ENCODE measurements around the gene PPP3CA.
"Not testable (repeated sequence)": the region's sequence is repeated elsewhere in the genome, so short reads cannot be mapped to it uniquely, and the experiment has no call there.

PPP3CA gene

DNA sequence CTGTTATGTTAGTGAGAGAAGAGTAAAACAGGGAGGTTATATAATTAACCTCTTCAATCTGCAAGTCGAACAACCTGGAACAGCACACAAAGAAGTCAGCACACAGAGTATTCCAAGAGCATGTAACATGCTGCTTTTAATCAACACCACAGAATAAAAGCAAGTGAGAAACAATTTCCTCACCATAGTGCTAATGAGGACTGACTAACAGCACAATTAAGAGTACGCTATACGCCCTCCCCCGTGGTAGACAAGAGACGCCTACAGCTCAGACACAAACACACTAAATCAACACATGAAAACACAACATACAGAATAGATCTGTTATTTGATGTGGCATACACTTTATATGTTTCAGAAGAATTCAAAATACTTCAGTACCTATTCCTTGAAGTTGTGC lies 103.0 kb downstream of the PPP3CA start:
- no peak for DNase-seq

DNA sequence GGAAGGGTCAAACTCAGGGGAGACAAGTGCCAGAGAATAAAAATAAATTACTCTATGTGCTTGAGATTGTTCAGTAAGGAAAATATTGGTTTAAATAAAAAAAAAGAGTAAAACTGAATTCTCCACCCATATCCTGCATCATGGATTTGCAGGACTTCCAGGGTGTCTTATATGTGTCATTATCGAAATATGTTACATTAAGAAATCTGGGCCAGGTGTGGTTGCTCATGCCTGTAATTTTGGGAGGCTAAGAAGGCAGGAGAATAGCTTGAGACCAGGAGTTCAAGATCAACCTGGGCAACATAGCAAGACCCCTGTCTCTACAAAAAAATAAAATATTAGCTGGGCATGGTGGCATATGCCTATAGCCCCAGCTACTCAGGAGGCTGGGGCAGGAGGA lies 104.9 kb downstream of the PPP3CA start:
- no peak for DNase-seq

DNA sequence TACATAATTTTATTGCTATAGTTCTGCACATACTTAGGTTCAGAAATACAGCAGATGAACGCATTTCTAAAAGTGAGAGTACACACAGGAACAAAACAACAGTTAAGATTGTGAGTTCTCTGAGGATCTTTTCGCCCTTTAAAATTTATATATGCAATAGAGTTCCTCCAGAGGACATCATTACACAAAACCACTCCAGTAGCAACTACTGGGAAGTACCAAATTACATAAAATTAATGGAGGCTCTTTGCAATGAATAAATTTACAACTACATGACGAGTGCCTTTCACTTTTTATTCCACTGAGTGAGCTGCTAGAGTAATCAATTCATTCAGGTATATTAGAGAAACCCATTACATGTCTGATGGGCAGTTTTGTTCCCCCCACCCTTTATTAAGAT lies 107.2 kb downstream of the PPP3CA start:
- no peak for DNase-seq

DNA sequence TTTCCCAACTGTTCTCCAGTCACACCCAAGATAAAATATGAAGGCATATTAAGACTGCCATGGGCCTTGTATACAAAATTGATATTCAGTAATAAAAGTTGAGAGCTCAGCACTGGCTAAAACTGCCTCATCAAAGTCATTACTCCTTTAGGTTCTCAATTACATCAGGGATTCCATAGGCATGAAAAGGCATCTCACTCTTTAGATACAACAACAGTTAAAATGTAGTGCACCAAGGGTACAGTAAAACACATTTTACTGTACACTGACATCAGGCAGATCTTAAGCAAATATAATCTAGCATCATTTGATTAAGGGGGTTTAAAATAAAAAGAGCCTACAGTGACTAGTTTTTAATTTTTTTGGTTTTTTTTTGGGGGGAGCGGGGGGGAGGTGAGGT lies 107.7 kb downstream of the PPP3CA start:
- DNase-seq, result no peak

DNA sequence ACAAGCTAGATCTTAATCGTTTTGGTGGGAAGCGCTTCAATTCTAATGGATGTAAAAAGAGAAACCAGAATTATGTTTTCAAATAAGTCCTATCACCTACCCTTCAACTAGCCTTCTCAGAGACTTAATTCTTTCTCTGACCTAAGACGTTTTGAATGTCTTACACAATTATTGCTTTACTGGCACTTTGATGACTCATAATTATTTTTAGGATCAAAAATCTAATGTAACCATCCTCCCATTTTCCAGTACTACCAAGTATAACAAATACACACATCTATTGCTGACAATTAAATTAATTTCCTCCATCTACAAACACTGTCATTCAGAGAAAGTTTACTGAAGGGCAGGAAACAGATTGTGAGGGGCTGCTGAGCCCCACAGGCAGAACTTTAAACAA lies 108.6 kb downstream of the PPP3CA start:
- no peak for DNase-seq

DNA sequence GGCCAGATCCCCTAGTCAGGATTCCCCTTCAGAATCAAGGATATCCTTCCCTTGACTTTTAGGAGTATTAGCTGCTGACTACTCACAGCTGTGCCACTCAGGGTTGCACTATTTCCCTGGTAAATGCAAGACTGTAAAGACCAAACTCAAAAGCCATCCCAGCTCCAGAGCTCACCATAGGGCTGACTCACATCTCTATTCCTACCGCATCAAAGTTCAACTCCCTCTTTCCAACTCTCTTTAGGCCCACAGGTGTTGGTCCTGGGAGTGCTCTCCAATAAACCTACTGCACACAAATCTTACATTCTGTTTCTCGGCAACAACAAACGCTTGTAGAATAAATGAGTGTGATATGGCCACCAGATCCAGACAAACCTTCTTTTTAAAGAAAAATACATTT lies 109.6 kb downstream of the PPP3CA start:
- DNase-seq, result no peak

DNA sequence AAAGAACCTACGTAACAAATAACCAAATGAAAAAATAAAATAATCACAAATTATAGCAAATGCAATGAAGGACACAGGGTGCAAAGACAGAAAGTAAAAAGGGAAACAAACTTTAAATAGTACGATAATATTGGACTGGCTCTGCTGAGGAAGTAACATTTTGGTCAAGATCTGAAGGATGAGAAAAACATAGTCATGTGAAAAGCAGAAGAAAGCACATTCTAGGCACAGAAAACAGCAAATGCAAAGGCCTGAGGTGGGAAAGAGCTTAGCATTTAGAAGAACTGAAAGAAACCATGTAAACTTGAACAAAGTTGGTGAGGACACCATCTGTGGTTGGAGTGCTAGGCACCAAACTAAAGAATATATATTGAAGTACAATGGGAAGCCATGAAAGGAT lies 111.2 kb downstream of the PPP3CA start:
- no peak for DNase-seq

DNA sequence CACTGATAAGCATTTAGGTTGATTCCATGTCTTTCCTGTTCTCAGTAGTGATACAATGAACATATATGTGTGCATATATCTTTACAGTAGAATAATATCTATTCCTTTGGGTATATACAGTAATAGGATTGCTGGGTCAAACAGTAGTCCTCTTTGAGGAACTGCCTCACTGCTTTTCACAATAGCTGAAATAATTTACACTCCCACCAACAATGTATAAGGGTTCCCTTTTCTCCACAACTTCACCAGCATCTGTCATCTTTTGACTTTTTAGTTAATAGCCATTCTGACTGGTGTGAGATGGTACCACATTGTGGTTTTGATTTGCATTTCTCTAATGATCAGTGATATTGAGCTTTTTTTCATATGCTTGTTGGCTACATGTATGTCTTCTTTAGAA lies 113.2 kb downstream of the PPP3CA start:
- DNase-seq, result not testable (repeated sequence)

DNA sequence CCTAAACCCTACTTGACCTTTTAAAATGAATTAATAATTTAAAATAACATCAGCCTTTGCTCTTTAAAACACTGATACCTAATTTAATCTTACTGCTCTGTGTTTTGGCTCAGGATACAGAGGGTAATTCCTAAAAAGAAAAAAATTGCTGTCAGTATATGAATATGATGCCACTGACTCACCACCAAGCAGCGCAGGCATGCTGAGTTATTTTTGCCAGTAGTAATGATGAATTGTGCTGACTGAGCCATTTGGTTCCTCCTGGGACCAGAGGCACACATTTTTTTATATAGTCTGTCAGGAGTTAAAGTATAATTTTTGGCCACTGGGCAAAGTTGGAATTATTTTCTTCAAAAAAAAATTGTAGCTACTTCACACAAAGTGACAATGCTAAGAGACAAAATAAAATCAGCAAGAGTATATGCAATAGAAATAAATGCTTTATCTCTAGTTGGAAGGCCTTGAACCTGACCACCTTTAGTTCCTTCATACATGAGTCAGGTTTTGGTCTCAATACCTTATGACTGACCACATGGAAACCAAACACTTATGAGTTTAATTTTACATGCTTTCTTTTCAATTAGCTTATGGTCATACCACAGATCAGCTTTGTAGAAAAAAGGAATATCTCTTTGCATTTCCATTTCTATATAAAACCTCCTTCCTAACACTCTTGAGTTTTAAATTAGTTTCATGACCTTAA lies 115.1 kb downstream of the PPP3CA start:
- DNase-seq, result no peak

DNA sequence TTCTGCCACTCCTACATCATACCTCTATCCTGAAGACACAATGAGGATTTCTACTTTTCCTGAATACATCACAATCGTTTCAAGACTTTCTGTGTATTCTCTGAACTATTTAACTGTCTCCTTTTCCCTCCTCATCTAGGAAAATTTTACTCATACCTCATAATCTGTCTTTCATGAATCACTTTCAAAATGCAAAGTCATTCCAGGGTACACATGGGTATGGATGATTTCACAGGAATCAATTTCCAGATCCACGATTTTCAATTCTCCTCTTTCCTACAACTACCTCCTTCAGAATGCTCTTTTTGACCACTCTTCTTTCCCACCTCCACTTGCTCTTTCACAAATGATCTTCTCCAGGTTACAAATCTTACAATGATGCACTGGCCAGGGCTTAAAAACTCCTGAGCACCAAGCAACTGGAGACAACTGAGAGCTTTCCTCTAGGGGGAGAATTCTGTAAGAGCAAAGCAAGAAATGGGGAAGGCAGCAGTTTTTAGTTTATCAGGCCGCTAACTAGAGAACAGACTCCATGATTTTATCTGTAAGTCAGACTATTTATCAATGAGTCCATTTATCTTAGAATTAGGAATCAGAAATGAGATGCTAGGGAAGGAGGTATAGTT lies 116.4 kb downstream of the PPP3CA start:
- no peak for DNase-seq

DNA sequence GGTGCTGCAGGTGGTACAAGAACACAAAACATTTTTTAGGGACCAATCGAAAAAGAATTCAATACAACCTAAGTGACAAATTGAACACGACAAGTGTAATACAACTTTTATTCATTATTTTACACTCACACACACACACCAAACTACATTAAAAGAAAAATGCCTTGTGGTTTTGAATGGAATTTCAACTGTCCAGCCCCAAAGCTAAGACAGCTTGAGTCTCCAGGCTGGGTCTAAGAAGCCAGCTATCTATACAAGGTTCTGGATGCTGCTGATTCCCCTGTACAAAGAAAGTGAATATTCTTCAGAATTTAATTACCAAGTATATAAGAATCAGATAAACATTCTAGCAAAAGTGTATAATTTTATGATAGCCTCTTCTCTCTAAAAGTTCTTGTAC lies 118.2 kb downstream of the PPP3CA start:
- DNase-seq, result no peak

DNA sequence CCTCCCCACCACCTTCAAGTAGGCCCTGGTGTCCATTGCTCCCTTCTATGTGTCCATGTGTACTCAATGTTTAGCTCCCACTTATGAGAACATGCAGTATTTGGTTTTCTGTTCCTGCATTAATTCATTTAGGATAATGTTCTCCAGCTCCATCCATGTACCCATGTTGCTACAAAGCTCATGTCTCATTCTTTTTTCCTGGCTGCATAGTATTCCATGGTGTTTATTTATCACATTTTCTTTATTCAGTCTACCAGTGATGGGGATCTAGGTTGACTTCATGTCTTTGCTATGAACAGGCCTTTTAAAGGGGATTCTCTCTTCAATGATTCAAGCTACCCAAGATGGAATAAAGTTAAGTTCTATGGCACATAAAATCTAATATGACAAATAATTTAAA lies 119.6 kb downstream of the PPP3CA start:
- no peak for DNase-seq

DNA sequence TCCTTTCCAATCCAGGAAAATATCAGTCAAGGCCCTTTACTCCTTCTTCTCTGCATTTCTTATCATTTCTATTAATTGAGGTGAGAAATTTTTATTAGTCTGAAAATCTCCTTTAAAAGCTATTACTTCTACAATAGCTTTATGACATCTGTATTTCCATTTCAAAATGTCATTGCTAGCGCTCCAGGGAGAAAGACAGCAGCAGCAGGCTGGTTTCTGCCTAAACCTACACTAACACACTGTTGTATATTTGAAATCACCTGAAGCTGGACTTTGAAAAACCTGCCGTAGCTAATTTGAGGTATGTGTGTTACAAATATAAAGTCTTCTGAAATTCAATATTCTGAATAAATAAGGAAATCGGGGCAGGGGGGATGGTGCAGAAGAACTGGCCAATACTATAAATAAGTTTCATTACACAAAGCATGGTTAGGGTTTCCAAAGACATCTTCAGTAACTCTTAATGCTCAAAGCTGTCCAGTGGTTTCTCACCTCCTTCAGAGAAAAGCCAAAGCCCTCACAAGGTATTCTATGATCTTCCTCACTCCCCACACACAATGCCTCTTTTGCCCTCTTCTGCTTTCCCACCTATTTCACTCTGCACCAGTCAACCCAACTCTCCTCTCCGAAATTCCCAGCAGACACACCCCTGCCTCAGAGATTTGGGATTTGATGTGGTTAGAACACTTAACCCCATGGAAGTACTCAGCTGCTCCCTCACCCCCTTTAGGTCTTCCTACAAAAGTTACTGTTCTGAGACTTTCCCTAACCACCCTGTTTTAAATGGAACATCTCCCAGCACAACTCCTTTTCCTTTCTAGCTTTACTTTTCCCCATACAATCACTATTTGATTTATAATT lies 122.7 kb downstream of the PPP3CA start:
- no peak for DNase-seq

DNA sequence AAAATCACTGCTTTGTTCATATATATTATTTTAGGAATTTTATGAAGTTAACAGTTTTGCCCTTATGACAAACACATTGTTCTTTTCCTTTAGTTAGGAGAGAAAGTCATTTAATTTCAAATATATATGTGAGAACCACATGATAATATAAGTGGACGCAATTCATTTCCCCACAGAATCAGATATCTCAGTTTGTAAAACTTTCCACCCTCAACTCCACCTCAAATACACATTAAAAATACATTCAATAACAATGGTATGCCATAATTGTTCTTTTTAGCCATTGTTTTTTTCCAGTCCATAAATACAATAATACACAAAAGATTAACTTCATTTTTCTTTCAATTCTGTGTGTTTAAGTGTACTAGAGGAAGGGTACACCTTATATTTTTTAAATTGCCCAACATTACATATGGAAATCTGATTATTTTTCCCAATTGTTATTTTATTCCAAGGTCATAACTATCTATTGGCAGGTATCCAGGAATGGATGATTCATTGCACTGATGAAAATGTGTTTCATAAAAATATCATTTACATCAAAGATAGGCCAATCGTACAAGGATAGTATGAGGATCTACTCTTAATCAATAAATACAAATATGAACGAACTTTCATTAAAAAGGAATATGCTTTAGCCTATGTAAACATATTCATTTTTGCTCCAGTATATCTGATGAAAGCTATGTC lies 125.0 kb downstream of the PPP3CA start:
- no peak for DNase-seq

DNA sequence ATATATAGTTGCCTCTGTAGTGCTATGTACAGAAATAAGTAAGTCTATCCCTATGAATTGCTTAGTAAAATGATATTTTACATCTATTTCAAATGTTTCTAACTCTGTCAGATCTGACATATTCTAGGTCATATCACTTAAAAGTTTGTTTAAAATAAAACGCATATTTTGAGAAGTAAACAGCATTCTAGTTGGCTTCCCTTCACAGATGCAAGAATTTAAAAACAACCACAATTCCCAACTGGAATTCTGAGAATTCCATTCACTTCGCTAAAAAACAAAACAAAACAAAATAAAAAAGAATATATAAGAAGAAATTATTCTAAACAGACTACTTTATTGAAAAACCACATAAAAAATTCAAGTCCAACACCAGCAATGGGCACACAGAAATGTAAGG lies 126.0 kb downstream of the PPP3CA start:
- DNase-seq, result no peak

DNA sequence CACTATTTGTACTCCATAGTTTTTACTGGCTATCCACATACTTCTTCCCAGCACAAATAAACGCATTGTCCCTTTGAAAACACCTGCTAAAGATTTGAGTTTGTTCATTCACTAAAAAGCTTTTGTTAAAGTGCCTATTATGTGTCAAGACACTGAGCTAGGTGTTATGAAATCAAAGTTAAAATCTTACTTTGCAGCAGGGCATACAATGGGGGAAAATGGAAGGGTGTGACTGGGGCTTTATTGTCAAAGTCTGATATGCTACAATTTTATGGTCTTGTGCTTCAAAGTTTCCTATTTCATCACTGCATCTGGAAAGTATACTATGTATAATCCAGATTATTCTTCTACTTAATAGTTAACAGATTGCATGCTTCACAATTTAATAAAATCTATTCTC lies 128.4 kb downstream of the PPP3CA start:
- DNase-seq, result no peak

DNA sequence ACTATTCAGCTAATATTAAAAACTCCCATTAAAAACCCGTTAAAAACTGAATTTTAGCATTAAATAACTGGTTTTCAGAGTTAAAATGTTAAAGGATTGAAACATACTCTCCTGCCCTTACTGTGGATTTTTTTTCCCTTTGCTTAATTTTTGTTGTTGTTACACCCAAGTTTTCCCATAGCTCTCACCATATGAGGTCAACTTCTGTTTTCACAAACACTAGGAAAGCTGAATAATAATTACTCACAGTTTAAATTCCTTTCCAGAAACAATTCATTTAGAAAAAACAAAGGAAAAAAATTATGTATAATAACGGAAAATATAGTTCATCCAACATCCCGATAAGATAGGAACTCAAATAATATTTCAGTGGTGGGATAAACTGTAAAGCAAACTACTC lies 129.0 kb downstream of the PPP3CA start:
- DNase-seq, result no peak

DNA sequence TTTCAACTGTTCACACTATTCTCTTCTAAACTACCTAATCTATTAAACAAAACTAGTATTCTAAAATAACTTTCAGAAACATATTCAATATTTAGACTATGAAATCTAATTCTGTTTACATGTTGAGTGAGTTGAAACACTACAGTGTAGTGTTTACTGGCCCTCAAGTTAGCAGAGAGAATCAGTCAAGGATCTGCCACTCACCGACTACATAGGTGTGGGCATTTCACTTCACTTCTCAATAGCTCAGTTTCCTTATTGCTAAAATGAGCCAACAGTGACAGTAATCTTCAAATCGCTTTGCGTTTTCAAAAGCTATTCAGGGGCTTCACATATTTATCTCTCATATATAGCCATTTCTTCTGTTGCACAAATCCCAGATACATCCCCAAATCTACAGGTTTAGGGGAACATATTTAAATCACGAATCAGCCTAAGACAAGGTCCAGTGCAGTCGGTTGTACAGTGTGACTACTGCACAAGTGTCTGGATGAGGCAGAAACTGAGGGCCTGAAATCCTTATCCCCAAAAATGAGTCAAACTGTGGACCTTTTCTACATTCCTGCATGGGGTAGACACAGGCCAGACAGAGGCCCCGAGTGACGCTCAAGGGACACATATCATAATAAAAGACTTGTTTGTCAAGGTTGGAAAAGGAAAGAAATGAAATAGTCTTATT lies 129.8 kb downstream of the PPP3CA start:
- DNase-seq, result no peak

DNA sequence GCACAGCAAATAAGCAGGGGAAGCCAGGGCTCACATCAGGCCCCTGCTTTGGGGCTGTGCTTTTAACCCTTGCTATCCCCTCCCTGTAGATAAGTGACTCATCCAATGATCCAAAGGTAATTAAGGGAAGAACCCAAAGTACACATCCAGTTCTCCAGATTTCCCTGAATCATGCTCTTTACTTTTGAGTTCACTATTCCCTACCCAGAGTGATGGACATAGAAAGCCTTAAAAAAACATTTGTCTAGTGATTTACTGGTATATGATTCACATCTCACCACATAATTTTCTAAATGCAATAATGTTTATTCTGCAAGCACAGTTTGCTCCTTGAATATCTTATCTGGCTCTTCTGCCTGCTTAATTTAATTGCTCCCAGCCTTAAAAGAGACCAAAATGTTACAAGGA lies 136.2 kb downstream of the PPP3CA start:
- DNase-seq, result no peak

DNA sequence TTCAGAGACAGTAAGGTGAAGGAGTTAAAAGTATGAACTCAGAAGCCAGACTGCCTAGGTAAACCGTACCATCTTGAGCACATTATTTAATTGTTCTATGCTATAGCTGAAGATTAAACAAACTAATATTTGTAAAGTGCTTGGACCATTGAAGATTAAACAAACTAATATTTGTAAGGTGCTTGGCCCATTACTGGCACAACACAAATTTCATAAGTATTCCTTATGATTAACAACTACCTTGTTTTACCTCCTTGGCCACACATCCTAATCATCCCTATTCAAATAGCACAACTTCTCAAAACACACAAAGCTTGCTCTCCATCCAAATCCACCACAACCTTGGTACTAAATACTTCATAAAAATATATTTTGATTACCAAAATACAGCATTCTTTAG lies 137.0 kb downstream of the PPP3CA start:
- DNase-seq, result no peak

DNA sequence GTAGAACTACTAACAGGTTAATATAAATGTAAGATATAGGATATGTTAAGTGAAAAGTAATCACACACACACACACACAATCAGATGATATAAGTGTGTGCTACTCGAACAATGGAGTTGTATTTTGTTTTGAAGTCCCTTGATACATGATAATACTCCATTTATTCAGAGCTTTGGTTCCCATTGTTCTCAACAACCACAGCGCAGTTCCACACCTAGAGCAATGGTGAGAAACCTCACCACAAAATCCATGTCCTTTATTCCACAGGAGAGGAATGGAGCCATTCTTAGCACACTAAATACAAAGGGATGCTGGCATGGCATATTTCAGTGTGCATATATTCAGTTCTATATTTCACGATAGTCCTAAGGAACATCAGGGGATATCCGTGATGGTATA lies 139.2 kb downstream of the PPP3CA start:
- no peak for DNase-seq

DNA sequence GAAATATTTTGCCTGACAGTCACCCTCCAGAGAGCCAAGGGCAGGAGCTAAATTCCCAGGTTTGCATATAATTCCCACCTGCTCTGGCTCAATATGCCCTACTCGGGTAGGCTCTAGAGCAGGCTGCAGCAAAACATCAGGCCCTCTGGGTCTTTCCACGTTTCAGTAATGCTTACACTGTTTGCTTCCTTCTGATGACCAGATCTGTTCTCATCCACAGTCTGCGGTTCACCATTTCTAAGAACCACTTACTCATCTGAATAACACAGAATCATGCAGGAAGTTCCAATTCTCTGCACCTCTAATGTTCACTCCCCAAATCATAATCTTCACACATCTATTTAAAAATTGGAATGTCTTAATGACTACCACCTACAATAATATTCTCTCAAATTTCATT lies 141.4 kb downstream of the PPP3CA start:
- peak; percentile 49 for DNase-seq

DNA sequence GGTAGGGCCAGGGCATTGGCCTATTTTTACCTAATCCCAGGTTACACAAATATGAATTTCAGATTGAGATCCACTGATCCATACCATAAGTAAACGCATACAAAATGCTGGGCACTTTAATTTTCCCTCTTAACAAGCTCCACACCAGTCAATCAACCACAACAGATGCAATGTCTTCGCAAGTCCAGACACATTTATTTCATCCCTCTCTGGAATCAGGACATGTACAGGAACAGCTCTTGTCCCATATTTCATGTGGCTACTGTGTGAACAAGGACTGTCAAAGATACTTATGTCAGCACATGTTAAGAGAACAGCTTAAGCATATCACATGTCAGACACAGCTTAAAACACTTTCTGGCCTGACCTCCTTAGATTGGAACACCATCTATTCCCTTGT lies 145.9 kb downstream of the PPP3CA start:
- no peak for DNase-seq
